Central memory CD4-positive, alpha-beta T cell (primary cell): ENCODE results near the gene BAD.

ENCODE experiments used
- DNase-seq: peaks from one replicate; pipeline ENCODE4 v3.0.0; 2022

BAD gene

GRCh38 chr11:64296236-64296635 lies 11.8 kb upstream of the BAD start:
- no peak for DNase-seq

- DNase-seq: no peak
Measured at GRCh38 chr11:64295760-64296159, 11.3 kb upstream of the BAD start.

- DNase-seq: no peak
Measured at GRCh38 chr11:64294774-64295173, 10.3 kb upstream of the BAD start.

- DNase-seq: no peak
Measured at GRCh38 chr11:64292460-64293254, 8.2 kb upstream of the BAD start.

- no peak for DNase-seq
Measured at GRCh38 chr11:64291752-64292459, 7.4 kb upstream of the BAD start.

- no peak for DNase-seq
Measured at GRCh38 chr11:64291262-64291751, 6.8 kb upstream of the BAD start, which contains the start of gene KCNK4. Gene KCNK4 (plus strand): TSS chr11:64291302. CDS start chr11:64293019, 1,717 bp downstream.

- DNase-seq: no peak
Measured at GRCh38 chr11:64290352-64291261, 6.1 kb upstream of the BAD start.

GRCh38 chr11:64289002-64289564 lies 4.6 kb upstream of the BAD start:
- no peak for DNase-seq

- no peak for DNase-seq
Measured at GRCh38 chr11:64288353-64288750, 3.9 kb upstream of the BAD start.

- no peak for DNase-seq
Measured at GRCh38 chr11:64287676-64288352, 3.3 kb upstream of the BAD start.

- DNase-seq: no peak
Measured at GRCh38 chr11:64286801-64287159, 2.3 kb upstream of the BAD start.

- DNase-seq: no peak
Measured at GRCh38 chr11:64285885-64286800, 1.7 kb upstream of the BAD start.

GRCh38 chr11:64284962-64285884 lies 758 bp upstream of the BAD start, which contains the start of gene GPR137:
Gene GPR137 (plus strand): TSS chr11:64285848. CDS start chr11:64286525, 677 bp downstream.
- peak; percentile 92 for DNase-seq

GRCh38 chr11:64283092-64283491 lies 1.4 kb downstream of the BAD start:
- DNase-seq: no peak

GRCh38 chr11:64281957-64282770 lies 2.3 kb downstream of the BAD start:
- DNase-seq: no peak

- DNase-seq: no peak
Measured at GRCh38 chr11:64278576-64279190, 5.8 kb downstream of the BAD start.

- no peak for DNase-seq
Measured at GRCh38 chr11:64276653-64277431, 7.6 kb downstream of the BAD start.
